HepG2 (cell line): ENCODE measurements around the gene MLANA. TPM values are rescaled to one million over a fixed set of nuclear protein-coding genes. Genes with fewer than 3 reads are reported as not detected.

ENCODE experiments used
- AKNA ChIP-seq: sonication (generic); formaldehyde crosslinking; IDR thresholded peaks from 2 replicates; pipeline ENCODE4 v1.4.0; 2020; ENCODE audit warnings: missing genetic modification reagents, borderline replicate concordance
- DMAP1 ChIP-seq: IDR thresholded peaks from 2 replicates; pipeline ENCODE4 v1.6.1; 2016
- FOSL2 ChIP-seq: sonication (generic); formaldehyde crosslinking; IDR thresholded peaks from 2 replicates; pipeline ENCODE4 v1.4.0; 2020; ENCODE audit warnings: missing genetic modification reagents
- GTF2F1 ChIP-seq: fragments of 150-350 bp; IDR thresholded peaks from 2 replicates; pipeline ENCODE4 v1.6.1; 2014; ENCODE audit warnings: low read length
- IRF9 ChIP-seq: sonication (generic); formaldehyde crosslinking; IDR thresholded peaks from 2 replicates; pipeline ENCODE4 v1.8.0; 2022; ENCODE audit warnings: missing genetic modification reagents, mild to moderate bottlenecking, borderline replicate concordance
- KLF12 ChIP-seq: sonication (generic); formaldehyde crosslinking; IDR thresholded peaks from 2 replicates; pipeline ENCODE4 v1.4.0; 2020; ENCODE audit warnings: missing genetic modification reagents, borderline replicate concordance
- KLF15 ChIP-seq: sonication (generic); formaldehyde crosslinking; IDR thresholded peaks from 2 replicates; pipeline ENCODE4 v1.8.1; 2023; ENCODE audit warnings: borderline replicate concordance, mild to moderate bottlenecking, inconsistent platforms, missing genetic modification reagents, mixed read lengths
- NFKBIZ ChIP-seq: IDR thresholded peaks from 2 replicates; pipeline ENCODE4 v1.6.1; 2018; ENCODE audit warnings: missing genetic modification reagents, missing compliant biosample characterization
- NFYB ChIP-seq: sonication (generic); formaldehyde crosslinking; IDR thresholded peaks from 2 replicates; pipeline ENCODE4 v1.4.0; 2020; ENCODE audit warnings: missing genetic modification reagents
- PREB ChIP-seq: sonication (generic); formaldehyde crosslinking; IDR thresholded peaks from 2 replicates; pipeline ENCODE4 v1.4.0; 2020; ENCODE audit warnings: missing genetic modification reagents
- RARG ChIP-seq: sonication (generic); formaldehyde crosslinking; IDR thresholded peaks from 2 replicates; pipeline ENCODE4 v1.4.0; 2020; ENCODE audit warnings: low read depth, mild to moderate bottlenecking, missing genetic modification reagents
- RFXAP ChIP-seq: sonication (generic); formaldehyde crosslinking; IDR thresholded peaks from 2 replicates; pipeline ENCODE4 v1.4.0; 2020; ENCODE audit warnings: missing genetic modification reagents, borderline replicate concordance
- SMAD9 ChIP-seq: sonication (generic); formaldehyde crosslinking; IDR thresholded peaks from 2 replicates; pipeline ENCODE4 v1.5.1; 2020; ENCODE audit warnings: mild to moderate bottlenecking, missing genetic modification reagents
- TP53 ChIP-seq: sonication (generic); formaldehyde crosslinking; conservative IDR thresholded peaks from 2 replicates; pipeline ENCODE4 v1.4.0; 2020; ENCODE audit warnings: missing genetic modification reagents
- YEATS4 ChIP-seq: sonication (generic); formaldehyde crosslinking; IDR thresholded peaks from 2 replicates; pipeline ENCODE4 v1.4.0; 2020; ENCODE audit warnings: missing genetic modification reagents, borderline replicate concordance
- YY1 ChIP-seq: IDR thresholded peaks from 2 replicates; pipeline ENCODE4 v1.6.1; 2011; ENCODE audit warnings: low read length, low read depth, moderate library complexity, mild to moderate bottlenecking; ENCODE audit not compliant: insufficient read depth, insufficient replicate concordance
- ZNF3 ChIP-seq: IDR thresholded peaks from 2 replicates; pipeline ENCODE4 v1.7.0; 2017; ENCODE audit warnings: inconsistent platforms
- ZNF343 ChIP-seq: sonication (generic); formaldehyde crosslinking; IDR thresholded peaks from 2 replicates; pipeline ENCODE4 v1.4.0; 2020; ENCODE audit warnings: mild to moderate bottlenecking, missing genetic modification reagents
- ZNF543 ChIP-seq: sonication (generic); formaldehyde crosslinking; IDR thresholded peaks from 2 replicates; pipeline ENCODE4 v1.4.0; 2020; ENCODE audit warnings: mild to moderate bottlenecking, missing genetic modification reagents
- ZNF580 ChIP-seq: IDR thresholded peaks from 2 replicates; pipeline ENCODE4 v1.6.1; 2016; ENCODE audit warnings: low read depth, borderline replicate concordance
- ZNF598 ChIP-seq: sonication (generic); formaldehyde crosslinking; IDR thresholded peaks from 2 replicates; pipeline ENCODE4 v1.5.1; 2020; ENCODE audit warnings: mild to moderate bottlenecking, missing genetic modification reagents, borderline replicate concordance
- ZNF614 ChIP-seq: IDR thresholded peaks from 2 replicates; pipeline ENCODE4 v1.6.1; 2018; ENCODE audit warnings: missing biosample characterization, missing genetic modification reagents, inconsistent platforms, borderline replicate concordance
- ZNF768 ChIP-seq: sonication (generic); formaldehyde crosslinking; IDR thresholded peaks from 2 replicates; pipeline ENCODE4 v1.4.0; 2020; ENCODE audit warnings: missing genetic modification reagents
- ZNF816 ChIP-seq: sonication (generic); formaldehyde crosslinking; IDR thresholded peaks from 2 replicates; pipeline ENCODE4 v1.8.0; 2022; ENCODE audit warnings: missing genetic modification reagents, mild to moderate bottlenecking, borderline replicate concordance
- polyA plus RNA-seq, 8 experiments: library from polyadenylated mRNA; depleted of rRNA in 3 of 8; stranded (reverse) in 7 of 8; unstranded in 1 of 8; fragments of >200 nt; fragmentation: Illumina TruSeq in 4 of 8; extraction: Trizol in 4 of 8; gene quantifications; 2 replicates each; pipeline versions ENCODE4 v1.2.1 to v1.2.3, GENCODE V29; 2011 to 2016; ENCODE audit warnings: low read depth in 4 of 8, missing spikeins in 1 of 8, mixed read lengths in 1 of 8; ENCODE audit not compliant: insufficient read depth in 1 of 8
- total RNA-seq, 5 experiments: library from RNA; depleted of rRNA; stranded (reverse); fragments of >200 nt; fragmentation: Illumina TruSeq; extraction: Trizol; gene quantifications; 2 replicates each; pipeline ENCODE4 v1.2.3, GENCODE V29; 2016; ENCODE audit warnings: low read depth in 1 of 5

The MLANA gene
- total and polyA plus RNA-seq, 2 of the 13 experiments (the other 11 are each of a cell fraction or from before 2014, with no cell fraction given): 0.11 to 0.18 TPM

- no peak for TF ChIP-seq NFYB
- no peak for TF ChIP-seq YEATS4
- no peak for TF ChIP-seq RFXAP (CRISPR knock-in tag)
- no peak for TF ChIP-seq ZNF598
- no peak for TF ChIP-seq KLF12 (CRISPR knock-in tag)
- TF ChIP-seq NFKBIZ: no peak
- no peak for TF ChIP-seq ZNF3 (CRISPR knock-in tag)
- no peak for TF ChIP-seq ZNF543
- TF ChIP-seq YY1: no peak
- TF ChIP-seq DMAP1 (CRISPR knock-in tag): no peak
- no peak for TF ChIP-seq TP53 (CRISPR knock-in tag)
- TF ChIP-seq ZNF343 (CRISPR knock-in tag): no peak
- no peak for TF ChIP-seq AKNA
- no peak for TF ChIP-seq ZNF816 (CRISPR knock-in tag)
- TF ChIP-seq ZNF580 (CRISPR knock-in tag): no peak
- no peak for TF ChIP-seq KLF15 (CRISPR knock-in tag)
- TF ChIP-seq PREB (CRISPR knock-in tag): no peak
- TF ChIP-seq ZNF768: 0 out of 2 replicates have a peak, but pooled peaks have one; percentile 14
- no peak for TF ChIP-seq IRF9 (CRISPR knock-in tag)
- TF ChIP-seq GTF2F1: no peak
- TF ChIP-seq ZNF614: no peak
- no peak for TF ChIP-seq SMAD9 (CRISPR knock-in tag)
- TF ChIP-seq RARG (CRISPR knock-in tag): no peak
- TF ChIP-seq FOSL2 (CRISPR knock-in tag): no peak
Observed at GRCh38 chr9:5886114-5886939, 4.4 kb upstream of the MLANA start (continued).
